Choroid plexus epithelial cell (primary cell): ENCODE data around the gene P3H1.
"Not testable (repeated sequence)": the region's sequence is repeated elsewhere in the genome, so short reads cannot be mapped to it uniquely, and the experiment has no call there.

Experiments used
- DNase-seq: peaks from one replicate; pipeline ENCODE4 v3.0.0-alpha.2; 2010; ENCODE audit warnings: low read depth
- H3K4me3 ChIP-seq: 2 replicates; pipeline ENCODE4 v1.5.1; 2011; ENCODE audit warnings: low read depth, mild to moderate bottlenecking, control low read depth, low read length, moderate library complexity
- CTCF ChIP-seq: conservative IDR thresholded peaks from 2 replicates; pipeline ENCODE4 v1.5.1; 2011; ENCODE audit warnings: low read depth, mild to moderate bottlenecking, control low read depth, inconsistent platforms, low read length, moderate library complexity

P3H1 gene

GRCh38 chr1:42761567-42761966 is 5.3 kb downstream of the P3H1 start:
- DNase-seq: no peak
- TF ChIP-seq CTCF: no peak
- no peak overlapping the region for H3K4me3 ChIP-seq

DNA sequence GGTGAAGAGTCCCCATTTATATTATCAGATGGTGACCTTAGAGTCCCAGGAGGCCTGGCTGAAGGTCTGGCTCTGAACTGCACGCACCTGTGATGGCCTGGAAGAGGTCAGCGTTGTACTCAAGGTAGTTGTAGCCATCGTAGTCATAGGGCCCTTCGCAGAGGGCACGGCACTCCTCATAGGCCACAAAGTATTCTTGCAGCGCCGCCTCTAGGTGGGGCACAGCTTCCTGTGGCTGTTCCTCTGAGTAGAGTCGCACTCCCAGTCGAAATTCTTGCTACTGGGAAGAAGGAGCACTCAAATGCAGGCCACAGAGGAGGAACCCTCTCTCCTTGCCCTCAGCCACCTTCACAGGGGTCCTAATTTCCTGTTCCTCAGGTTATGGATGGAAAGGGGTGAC is 7.7 kb downstream of the P3H1 start:
- no peak overlapping the region for H3K4me3 ChIP-seq
- TF ChIP-seq CTCF: peak; percentile 25
- no peak for DNase-seq

GRCh38 chr1:42758641-42759040 is 8.2 kb downstream of the P3H1 start:
- DNase-seq: no peak
- no peak for TF ChIP-seq CTCF
- H3K4me3 ChIP-seq: no peak overlapping the region

DNA sequence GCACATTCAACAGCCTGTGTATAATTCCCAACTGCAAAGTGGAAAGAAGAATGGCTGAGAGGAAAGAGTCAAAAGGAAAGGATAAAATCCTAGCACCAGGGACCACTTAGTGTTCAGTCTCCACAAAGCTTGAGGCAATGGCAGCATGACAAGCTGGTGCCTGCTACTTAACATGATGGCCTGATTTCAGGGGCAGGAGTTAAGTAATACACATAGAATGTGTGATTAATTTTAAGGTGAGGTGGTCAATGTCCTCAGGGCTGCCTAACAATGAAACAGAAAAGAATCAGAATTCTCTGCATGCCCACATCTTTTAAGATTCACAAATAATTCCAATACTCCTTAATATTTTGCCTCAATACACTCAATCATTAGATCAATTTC is 8.9 kb downstream of the P3H1 start:
- no peak for DNase-seq
- H3K4me3 ChIP-seq: no peak overlapping the region
- TF ChIP-seq CTCF: no peak

- no peak overlapping the region for H3K4me3 ChIP-seq
- peak; percentile 85 for DNase-seq
- TF ChIP-seq CTCF: peak; percentile 75
These were observed 9.6 kb downstream of the P3H1 start for GRCh38 chr1:42756956-42757891.

GRCh38 chr1:42753070-42753469 is 13.8 kb downstream of the P3H1 start:
- no peak for TF ChIP-seq CTCF
- no peak overlapping the region for H3K4me3 ChIP-seq
- peak; percentile 73 for DNase-seq

GRCh38 chr1:42752284-42752683 is 14.5 kb downstream of the P3H1 start:
- no peak overlapping the region for H3K4me3 ChIP-seq
- no peak for DNase-seq
- no peak for TF ChIP-seq CTCF

DNA sequence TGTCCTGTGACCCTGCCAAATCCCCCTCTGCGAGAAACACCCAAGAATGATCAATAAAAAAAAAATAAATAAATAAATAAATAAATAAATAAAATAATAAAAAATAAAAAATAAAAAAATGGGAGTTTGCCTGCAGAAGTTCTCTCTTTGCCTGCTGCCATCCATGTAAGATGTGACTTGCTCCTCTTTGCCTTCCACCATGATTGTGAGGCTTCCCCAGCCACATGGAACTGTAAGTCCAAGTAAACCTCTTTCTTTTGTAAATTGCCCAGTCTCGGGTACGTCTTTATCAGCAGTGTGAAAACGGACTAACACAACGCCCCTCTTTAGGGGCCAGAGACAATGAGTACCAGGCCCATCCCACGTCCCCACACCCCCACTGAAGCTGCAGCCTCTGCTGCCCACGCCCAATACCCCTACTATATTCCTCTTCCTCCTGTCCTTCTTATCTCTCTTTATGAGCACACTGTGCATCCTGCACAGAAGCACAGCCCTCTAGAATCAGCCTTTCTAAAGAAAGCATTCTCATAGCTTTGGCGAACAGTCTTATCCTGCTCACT is 15.2 kb downstream of the P3H1 start:
- DNase-seq, H3K4me3 ChIP-seq: not testable (repeated sequence)
